Neural cell (in vitro differentiated cells): Measurements from ENCODE around the gene SPAG16. TPM values are rescaled to one million over a fixed set of nuclear protein-coding genes. Genes with fewer than 3 reads are reported as not detected.

Source experiments
- H2AFZ ChIP-seq: fragments of 200-600, 300-800 bp; sonication (generic), shearing (Covaris generic); 2 replicates; pipeline ENCODE4 v1.6.0; 2014; ENCODE audit warnings: low read depth, mild to moderate bottlenecking, antibody characterized with exemption, low read length, moderate library complexity
- H3F3A ChIP-seq: fragments of 200-600 bp; shearing (Covaris generic); 2 replicates; pipeline ENCODE4 v1.6.1; 2016; ENCODE audit warnings: mild to moderate bottlenecking, moderate library complexity, mixed read lengths, antibody characterized with exemption, low read length; ENCODE audit not compliant: insufficient read depth, poor library complexity, severe bottlenecking
- H3K27ac ChIP-seq: fragments of 200-600, 300-800 bp; sonication (generic), shearing (Covaris generic); 2 replicates; pipeline ENCODE4 v1.5.1; 2014; ENCODE audit warnings: mild to moderate bottlenecking, low read length, moderate library complexity
- H3K27me3 ChIP-seq: fragments of 300-800, 200-600 bp; sonication (generic), shearing (Covaris generic); 2 replicates; pipeline ENCODE4 v1.6.0; 2014; ENCODE audit warnings: mild to moderate bottlenecking, low read depth, low read length, moderate library complexity; ENCODE audit not compliant: insufficient read depth
- H3K36me3 ChIP-seq: fragments of 300-800, 200-600 bp; sonication (generic), shearing (Covaris generic); 2 replicates; pipeline ENCODE4 v1.5.1; 2014; ENCODE audit warnings: mild to moderate bottlenecking, antibody characterized with exemption, low read length, moderate library complexity; ENCODE audit not compliant: insufficient read depth
- H3K4me2 ChIP-seq: fragments of 300-800, 200-600 bp; sonication (generic), shearing (Covaris generic); 2 replicates; pipeline ENCODE4 v1.6.0; 2014; ENCODE audit warnings: mild to moderate bottlenecking, low read length
- H3K4me3 ChIP-seq: fragments of 300-800, 200-600 bp; sonication (generic), shearing (Covaris generic); 2 replicates; pipeline ENCODE4 v1.5.1; 2014; ENCODE audit warnings: mild to moderate bottlenecking, low read length, moderate library complexity
- H3K79me2 ChIP-seq: fragments of 200-600 bp; shearing (Covaris generic); replicated peaks from 2 replicates; pipeline ENCODE4 v1.6.0; 2014; ENCODE audit warnings: mild to moderate bottlenecking, low read length, moderate library complexity; ENCODE audit not compliant: insufficient read depth
- H3K9ac ChIP-seq: fragments of 300-800, 200-600 bp; sonication (generic), shearing (Covaris generic); 2 replicates; pipeline ENCODE4 v1.6.1; 2016; ENCODE audit warnings: mild to moderate bottlenecking, low read length, mixed read lengths
- H3K9me2 ChIP-seq: fragments of 200-600 bp; shearing (Covaris generic); 2 replicates; pipeline ENCODE4 v1.6.1; 2016; ENCODE audit warnings: mild to moderate bottlenecking, low read length, mixed read lengths; ENCODE audit not compliant: insufficient read depth
- H3K9me3 ChIP-seq: fragments of 200-600, 300-800 bp; sonication (generic), shearing (Covaris generic); 2 replicates; pipeline ENCODE4 v1.6.1; 2016; ENCODE audit warnings: mild to moderate bottlenecking, mixed run types, low read length, moderate library complexity, mixed read lengths
- H4K20me1 ChIP-seq: fragments of 200-600 bp; shearing (Covaris generic); 2 replicates; pipeline ENCODE4 v1.6.1; 2016; ENCODE audit warnings: mild to moderate bottlenecking, mixed run types; ENCODE audit not compliant: insufficient read depth
- CTCF ChIP-seq: fragments of 450-650 bp; IDR thresholded peaks from 2 replicates; pipeline ENCODE4 v1.5.1; 2014; ENCODE audit warnings: antibody characterized with exemption, mild to moderate bottlenecking, moderate library complexity; ENCODE audit not compliant: poor library complexity, severe bottlenecking
- EP300 ChIP-seq: fragments of 450-650 bp; conservative IDR thresholded peaks from 2 replicates; pipeline ENCODE4 v1.6.1; 2014; ENCODE audit warnings: antibody characterized with exemption, mild to moderate bottlenecking, moderate library complexity; ENCODE audit not compliant: poor library complexity, severe bottlenecking
- EZH2 ChIP-seq: fragments of 200-600, 300-800 bp; shearing (Covaris generic), sonication (generic); IDR thresholded peaks from 2 replicates; pipeline ENCODE4 v1.6.1; 2014; ENCODE audit warnings: antibody characterized with exemption, low read length, borderline replicate concordance, mild to moderate bottlenecking; ENCODE audit not compliant: insufficient read depth, poor library complexity, severe bottlenecking
- MXI1 ChIP-seq: fragments of 450-650 bp; conservative IDR thresholded peaks from 2 replicates; pipeline ENCODE4 v1.6.1; 2014; ENCODE audit warnings: antibody characterized with exemption, mild to moderate bottlenecking; ENCODE audit not compliant: poor library complexity, severe bottlenecking
- POLR2AphosphoS5 ChIP-seq: IDR thresholded peaks from 2 replicates; pipeline ENCODE4 v1.6.1; 2012
- RAD21 ChIP-seq: fragments of 450-650 bp; conservative IDR thresholded peaks from 2 replicates; pipeline ENCODE4 v1.6.1; 2014; ENCODE audit warnings: antibody characterized with exemption, mild to moderate bottlenecking, moderate library complexity
- REST ChIP-seq: IDR thresholded peaks from 2 replicates; pipeline ENCODE4 v1.6.1; 2012; ENCODE audit warnings: borderline replicate concordance
- SMC3 ChIP-seq: fragments of 450-650 bp; conservative IDR thresholded peaks from 2 replicates; pipeline ENCODE4 v1.6.1; 2014; ENCODE audit warnings: antibody characterized with exemption, mild to moderate bottlenecking, moderate library complexity; ENCODE audit not compliant: poor library complexity
- TAF1 ChIP-seq: IDR thresholded peaks from 2 replicates; pipeline ENCODE4 v1.6.1; 2012; ENCODE audit warnings: low read depth
- polyA plus RNA-seq: library from polyadenylated mRNA; depleted of rRNA; stranded (reverse); fragments of >200 nt; gene quantifications from 2 replicates; pipeline ENCODE4 v1.2.3, GENCODE V29; 2014

The SPAG16 gene
- polyA plus RNA-seq, 1 donor from 2014 or later, result 75.4 TPM

- H4K20me1 ChIP-seq, result no peaks in the 10 kb centered on the region
- H3F3A ChIP-seq, result no peaks in the 10 kb centered on the region
- no peak overlapping the region for H3K27ac ChIP-seq
- no peaks in the 10 kb centered on the region for H3K27me3 ChIP-seq
- no peak for TF ChIP-seq POLR2AphosphoS5
- no peak for TF ChIP-seq SMC3
- no peaks in the 10 kb centered on the region for H3K9me2 ChIP-seq
- no peak overlapping the region for H2AFZ ChIP-seq
- H3K79me2 ChIP-seq, result no peaks in the 10 kb centered on the region
- no peak overlapping the region for H3K4me3 ChIP-seq
- H3K36me3 ChIP-seq, result no peaks in the 10 kb centered on the region
- H3K9me3 ChIP-seq, result no peaks in the 10 kb centered on the region
- no peak overlapping the region for H3K4me2 ChIP-seq
- no peak overlapping the region for H3K9ac ChIP-seq
Measured at GRCh38 chr2:213934560-213934959, 650.3 kb downstream of the SPAG16 start.

GRCh38 chr2:213958086-213958485 is 673.8 kb downstream of the SPAG16 start:
- Histone ChIP-seq H3K9me2 (no peaks in the 10 kb centered on the region), H3K27me3 (no peaks in the 10 kb centered on the region), H3K27ac (no peak overlapping the region), H3K4me2 (no peak overlapping the region), H3K9me3 (no peaks in the 10 kb centered on the region), H3F3A (no peaks in the 10 kb centered on the region), H3K9ac (no peak overlapping the region), H3K4me3 (no peak overlapping the region), H3K79me2 (no peaks in the 10 kb centered on the region), H4K20me1 (no peaks in the 10 kb centered on the region), H2AFZ (no peak overlapping the region), H3K36me3 (no peaks in the 10 kb centered on the region)
- no peak for TF ChIP-seq RAD21
- no peak for TF ChIP-seq EP300
- no peak for TF ChIP-seq CTCF
- TF ChIP-seq REST, result no peak
- no peak for TF ChIP-seq SMC3
- TF ChIP-seq MXI1, result no peak
- no peak for TF ChIP-seq EZH2
- TF ChIP-seq TAF1, result no peak
- TF ChIP-seq POLR2AphosphoS5, result no peak

GRCh38 chr2:213959589-213959988 is 675.3 kb downstream of the SPAG16 start:
- Histone ChIP-seq H3K9ac (no peak overlapping the region), H3K4me2 (no peak overlapping the region), H3K4me3 (no peak overlapping the region), H3K79me2 (no peaks in the 10 kb centered on the region), H3K9me3 (no peaks in the 10 kb centered on the region), H3K27ac (no peak overlapping the region), H2AFZ (no peak overlapping the region), H3K36me3 (no peaks in the 10 kb centered on the region), H4K20me1 (no peaks in the 10 kb centered on the region), H3K27me3 (no peaks in the 10 kb centered on the region), H3K9me2 (no peaks in the 10 kb centered on the region), H3F3A (no peaks in the 10 kb centered on the region)
- TF ChIP-seq REST, result no peak
